ENCODE results near the gene FAM50B. TPM values are rescaled to one million over a fixed set of nuclear protein-coding genes. Genes with fewer than 3 reads are reported as not detected.

FAM50B gene
- total RNA-seq, 1 donor from 2014 or later, result 10.3 TPM

DNA sequence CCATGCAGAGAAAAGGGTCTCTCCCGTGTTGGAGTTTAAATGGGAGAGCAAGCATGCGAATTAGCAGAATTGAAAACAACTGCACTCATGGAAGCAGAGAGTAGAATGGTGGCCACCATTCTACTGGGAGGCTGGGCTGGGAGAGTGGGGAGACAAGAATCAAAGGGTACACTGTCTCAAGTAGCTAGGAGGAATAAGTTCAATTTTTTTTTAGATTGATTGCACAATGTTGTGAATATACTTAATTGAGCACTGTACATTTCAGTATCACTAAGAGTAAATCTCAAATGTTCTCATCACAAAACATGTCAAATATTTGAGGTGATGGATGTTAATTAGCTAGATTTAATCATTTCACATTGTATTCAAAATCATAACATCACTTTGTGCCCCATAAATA lies 34.6 kb upstream of the FAM50B start:
- Histone ChIP-seq H3K36me3 (ENCODE audit: control insufficient read depth, insufficient read depth, low read length) (no peaks in the 10 kb centered on the region), H3K4me3 (ENCODE audit: low read depth, low read length) (no peak overlapping the region), H3K27me3 (ENCODE audit: control insufficient read depth, insufficient read depth, low read length) (no peaks in the 10 kb centered on the region)
- TF ChIP-seq, protein P1, sequence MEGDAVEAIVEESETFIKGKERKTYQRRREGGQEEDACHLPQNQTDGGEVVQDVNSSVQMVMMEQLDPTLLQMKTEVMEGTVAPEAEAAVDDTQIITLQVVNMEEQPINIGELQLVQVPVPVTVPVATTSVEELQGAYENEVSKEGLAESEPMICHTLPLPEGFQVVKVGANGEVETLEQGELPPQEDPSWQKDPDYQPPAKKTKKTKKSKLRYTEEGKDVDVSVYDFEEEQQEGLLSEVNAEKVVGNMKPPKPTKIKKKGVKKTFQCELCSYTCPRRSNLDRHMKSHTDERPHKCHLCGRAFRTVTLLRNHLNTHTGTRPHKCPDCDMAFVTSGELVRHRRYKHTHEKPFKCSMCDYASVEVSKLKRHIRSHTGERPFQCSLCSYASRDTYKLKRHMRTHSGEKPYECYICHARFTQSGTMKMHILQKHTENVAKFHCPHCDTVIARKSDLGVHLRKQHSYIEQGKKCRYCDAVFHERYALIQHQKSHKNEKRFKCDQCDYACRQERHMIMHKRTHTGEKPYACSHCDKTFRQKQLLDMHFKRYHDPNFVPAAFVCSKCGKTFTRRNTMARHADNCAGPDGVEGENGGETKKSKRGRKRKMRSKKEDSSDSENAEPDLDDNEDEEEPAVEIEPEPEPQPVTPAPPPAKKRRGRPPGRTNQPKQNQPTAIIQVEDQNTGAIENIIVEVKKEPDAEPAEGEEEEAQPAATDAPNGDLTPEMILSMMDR (IDR thresholded peaks at IDR 0.05; ENCODE audit: insufficient read depth, low read length, severe bottlenecking), result no peak
- FAIRE-seq, result no peak
- DNase-seq (ENCODE audit: low read depth), result no peak

DNA sequence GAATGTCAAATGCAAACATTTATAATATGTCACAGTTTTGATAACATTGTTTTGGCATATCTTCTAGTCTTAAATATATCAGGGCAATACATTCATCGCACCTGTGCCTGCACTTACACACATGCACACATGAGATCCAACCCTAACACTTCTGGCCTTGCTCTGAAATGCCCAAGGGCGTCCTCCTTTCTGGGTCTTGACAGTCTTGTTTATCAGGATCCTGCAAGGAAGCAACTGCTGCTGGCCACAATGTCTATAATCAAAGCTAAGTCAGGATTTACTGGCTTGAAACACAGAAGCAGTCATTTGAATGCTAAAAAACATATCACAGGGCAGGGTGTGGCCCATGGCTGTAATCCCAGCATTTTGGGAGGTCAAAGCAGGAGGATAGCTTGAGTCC lies 32.9 kb upstream of the FAM50B start:
- Histone ChIP-seq H3K36me3 (ENCODE audit: control insufficient read depth, insufficient read depth, low read length) (no peaks in the 10 kb centered on the region), H3K27me3 (ENCODE audit: control insufficient read depth, insufficient read depth, low read length) (no peaks in the 10 kb centered on the region), H3K4me3 (ENCODE audit: low read depth, low read length) (no peak overlapping the region)
- TF ChIP-seq, protein P1 (IDR thresholded peaks at IDR 0.05; ENCODE audit: insufficient read depth, low read length, severe bottlenecking), result no peak
- DNase-seq (ENCODE audit: low read depth), result no peak
- no peak for FAIRE-seq

DNA sequence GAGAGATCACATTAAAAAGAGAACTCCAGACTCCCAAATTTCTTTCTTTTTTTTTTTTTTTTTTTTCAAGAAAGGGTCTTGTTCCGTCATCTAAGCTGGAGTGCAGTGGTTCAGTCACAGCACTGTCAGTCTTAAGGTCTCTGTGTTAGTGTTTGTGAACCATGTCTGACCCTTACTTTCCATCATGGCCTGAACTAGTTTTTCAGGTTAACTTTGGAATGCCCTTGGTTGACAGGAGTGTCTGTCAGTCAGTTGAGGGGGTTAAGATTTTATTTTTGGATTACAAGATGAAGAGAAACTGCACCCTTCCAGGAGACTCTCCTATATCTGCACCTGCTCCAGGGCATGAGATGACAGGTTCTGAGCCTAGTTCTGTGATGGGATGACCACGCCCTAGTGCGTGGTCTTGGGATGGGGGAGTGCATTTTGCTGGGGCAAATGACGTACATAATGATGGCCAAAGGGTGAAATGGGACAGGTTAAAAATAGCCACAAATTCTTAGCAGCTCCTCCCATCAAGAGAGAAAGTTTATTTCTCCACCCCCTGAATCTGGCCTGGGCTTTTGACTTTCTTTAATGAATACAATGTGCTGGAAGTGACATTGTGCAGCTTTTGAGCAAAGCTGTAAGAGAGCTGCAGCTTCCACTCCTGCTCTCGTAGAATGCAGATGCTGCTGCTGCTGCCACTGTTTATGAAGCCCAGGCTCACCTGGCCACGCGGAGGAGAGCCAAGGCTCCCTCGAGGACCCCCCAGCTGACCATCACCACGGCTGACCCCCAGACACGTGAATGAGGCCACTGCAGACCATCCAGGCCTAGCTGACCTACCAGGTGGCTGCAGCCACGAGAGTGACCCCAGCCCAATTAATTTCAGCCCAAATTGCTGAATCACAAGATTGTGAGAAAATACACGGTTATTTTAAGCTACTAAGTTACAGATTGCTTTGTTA lies 29.7 kb upstream of the FAM50B start:
- no peak for FAIRE-seq
- TF ChIP-seq, protein P1 (IDR thresholded peaks at IDR 0.05; ENCODE audit: insufficient read depth, low read length, severe bottlenecking), result no peak

DNA sequence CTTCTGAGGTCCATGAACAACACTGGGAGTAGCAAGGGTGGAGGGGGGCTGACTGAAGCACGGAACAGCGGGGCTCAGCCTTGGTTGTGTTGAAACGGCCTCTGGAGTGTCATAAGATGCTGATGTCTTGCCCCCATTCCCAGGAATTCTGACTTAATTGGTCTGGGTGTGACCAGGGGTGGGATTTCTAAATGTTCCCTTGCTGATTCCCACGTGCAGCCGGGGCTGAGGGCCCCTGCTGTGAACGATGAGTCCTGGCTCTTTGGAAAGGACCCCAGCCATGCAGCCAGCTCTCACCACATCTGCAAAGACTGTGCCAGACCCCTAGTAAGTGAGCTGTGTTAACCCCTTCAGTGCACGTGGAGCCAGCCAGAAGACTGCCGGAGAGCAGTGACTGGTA lies 28.6 kb upstream of the FAM50B start:
- no peak overlapping the region for H3K4me3 ChIP-seq (ENCODE audit: low read depth, low read length)
- FAIRE-seq (no peak), DNase-seq (ENCODE audit: low read depth) (no peak)
- no peaks in the 10 kb centered on the region for H3K36me3 ChIP-seq (ENCODE audit: control insufficient read depth, insufficient read depth, low read length)
- no peaks in the 10 kb centered on the region for H3K27me3 ChIP-seq (ENCODE audit: control insufficient read depth, insufficient read depth, low read length)
- TF ChIP-seq, protein P1 (IDR thresholded peaks at IDR 0.05; ENCODE audit: insufficient read depth, low read length, severe bottlenecking), result no peak

More for the DNA sequence above, 29.7 kb upstream of the FAM50B start:
- Histone ChIP-seq H3K4me3 (ENCODE audit: low read depth, low read length) (no peak overlapping the region), H3K36me3 (ENCODE audit: control insufficient read depth, insufficient read depth, low read length) (no peaks in the 10 kb centered on the region), H3K27me3 (ENCODE audit: control insufficient read depth, insufficient read depth, low read length) (no peaks in the 10 kb centered on the region)
- DNase-seq (ENCODE audit: low read depth), result no peak

DNA sequence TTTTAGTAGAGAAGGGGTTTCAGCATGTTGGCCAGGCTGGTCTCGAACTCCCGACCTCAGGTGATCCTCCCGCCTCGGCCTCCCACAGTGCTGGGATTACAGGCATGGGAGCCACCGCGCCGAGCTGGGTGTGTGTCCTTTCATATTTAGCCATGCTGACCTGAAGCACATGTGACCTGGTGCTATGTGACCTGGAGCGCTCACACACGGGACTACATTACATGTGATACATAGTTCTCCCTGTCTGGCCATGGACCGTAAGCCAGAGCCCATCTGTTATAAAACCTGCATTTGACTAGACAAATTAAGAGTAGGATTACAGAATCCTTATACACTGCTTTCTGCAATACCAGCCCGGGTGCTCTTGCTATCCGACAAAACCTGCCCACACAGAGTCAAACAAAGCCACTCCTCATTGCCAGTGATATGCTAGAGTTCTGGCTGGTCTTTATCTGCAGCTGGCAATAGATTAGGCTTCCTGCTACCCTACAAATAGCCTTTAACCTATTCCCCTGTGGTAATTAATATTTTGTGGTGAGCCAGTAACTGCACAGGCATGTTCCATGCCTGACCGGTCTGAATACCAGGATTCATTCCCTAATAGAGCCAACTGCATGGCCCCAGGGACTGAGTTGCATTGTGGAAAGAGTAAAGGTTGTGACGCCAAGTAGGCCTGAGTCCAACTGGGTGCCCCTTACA lies 26.3 kb upstream of the FAM50B start:
- no peaks in the 10 kb centered on the region for H3K36me3 ChIP-seq (ENCODE audit: control insufficient read depth, insufficient read depth, low read length)
- H3K27me3 ChIP-seq (ENCODE audit: control insufficient read depth, insufficient read depth, low read length), result no peaks in the 10 kb centered on the region
- H3K4me3 ChIP-seq (ENCODE audit: low read depth, low read length), result no peak overlapping the region
- FAIRE-seq (no peak), DNase-seq (ENCODE audit: low read depth) (peak; percentile 85)
- TF ChIP-seq, protein P1 (IDR thresholded peaks at IDR 0.05; ENCODE audit: insufficient read depth, low read length, severe bottlenecking), result no peak
